Heart right ventricle (tissue), 16 donors: Measurements from ENCODE around the gene SPEN. TPM values are rescaled to one million over a fixed set of nuclear protein-coding genes. Genes with fewer than 3 reads are reported as not detected.

Experiments
- ATAC-seq, 8 donors: fragments of 200-7000 bp; cut with Tn5 transposase; one replicate each; pipeline ENCODE4 v1.9.1; 2020; ENCODE audit warnings: mild to moderate bottlenecking in 8 of 8, moderate library complexity in 8 of 8, moderate number of reproducible peaks in 1 of 8
- DNase-seq, 2 donors: peaks; one replicate each; pipeline ENCODE4 v3.0.0-alpha.2; 2020
- H3K27ac ChIP-seq, 10 donors: fragments of 200-600 bp; sonication (generic) in 2 of 10; one replicate each; pipeline versions ENCODE4 v1.5.0 to v1.8.0; 2020 to 2022; ENCODE audit warnings: mild to moderate bottlenecking in 3 of 10
- H3K27me3 ChIP-seq, 7 donors: fragments of 200-600 bp; one replicate each; pipeline ENCODE4 v1.8.0; 2021 to 2022; ENCODE audit warnings: mild to moderate bottlenecking in 2 of 7
- H3K36me3 ChIP-seq, 9 donors: fragments of 200-600 bp; sonication (generic) in 1 of 9; one replicate each; pipeline versions ENCODE4 v1.5.0 to v1.8.0; 2020 to 2022; ENCODE audit warnings: mild to moderate bottlenecking in 2 of 9
- H3K4me1 ChIP-seq, 9 donors: fragments of 200-600 bp; sonication (generic) in 1 of 9; one replicate each; pipeline versions ENCODE4 v1.5.0 to v1.8.0; 2020 to 2022; ENCODE audit warnings: mild to moderate bottlenecking in 4 of 9
- H3K4me3 ChIP-seq, 10 donors: fragments of 200-600 bp; sonication (generic) in 2 of 10; one replicate each; pipeline versions ENCODE4 v1.5.0 to v1.8.0; 2020 to 2022; ENCODE audit warnings: mild to moderate bottlenecking in 7 of 10, moderate library complexity in 2 of 10
- H3K9me3 ChIP-seq, 11 donors: fragments of 200-600 bp in 10 of 11; sonication (generic) in 2 of 11; one replicate each; pipeline versions ENCODE4 v1.5.0 to v1.8.0; 2013 to 2022; ENCODE audit warnings: mild to moderate bottlenecking in 2 of 11, control low read depth in 1 of 11, moderate library complexity in 1 of 11
- WGBS, 2 donors: extraction: QIAGEN DNeasy Blood & Tissue Kit; methylation state at CpG; one replicate each; pipeline ENCODE4 v1.1.7; 2013; ENCODE audit warnings: inconsistent platforms in 1 of 2; 5-methylcytosine and 5-hydroxymethylcytosine counted together
- intact Hi-C, 10 donors: fragments of 100-400 bp; cut with DNase I; formaldehyde crosslinking; loops; one replicate each; pipeline versions ENCODE4 v1.11.1 to v1.14.2; 2022
- polyA plus RNA-seq, 2 donors: library from polyadenylated mRNA; stranded (reverse); fragments of 200-250 nt; gene quantifications; one replicate each; pipeline ENCODE4 v1.2.3, GENCODE V29; 2013
- total RNA-seq, 10 donors: library from RNA; stranded (reverse); fragmentation: NEBNext Ultra II Directional in 3 of 10; extraction: Animal tissue kit (Norgen Biotek cat#: 25700) in 3 of 10; gene quantifications; one replicate each; pipeline versions ENCODE4 v1.2.1 to v1.2.4, GENCODE V29; 2021 to 2023
- TF ChIP-seq, protein P1 (sequence below), 9 donors: fragments of 200-600 bp; sonication (generic) in 2 of 9; IDR thresholded peaks; one replicate each; pipeline versions ENCODE4 v1.5.0 to v1.8.0; 2021 to 2022; ENCODE audit warnings: antibody characterized with exemption in 9 of 9, mild to moderate bottlenecking in 5 of 9, moderate library complexity in 1 of 9
- donor health status: Arrhythmogenic right ventricular cardiomyopathy.
- donor health status: ischemic (EF 13 %, LVEDD 7.1; RV severe dilation, severe dysfunction).
- donor health status: healthy with polysubstance abuse.
- donor health status: DM: no; HTN: yes; CAD: no.
- donor health status: DM: no; HTN: no; CAD: no.
- donor health status: ischemic (EF 25% LVEDD 6.9; RV normal size, moderate dysfunction).
- donor health status: ischemic (EF 25% LVEDD 5.7; RV mildly dilated, moderate dysfunction).
- donor health status: healthy.
- donor health status: DM: yes; HTN: yes; CAD: no.
- donor health status: Ischemic cardiomyopathy.
- donor health status: ischemic (EF 35%, LVEDD 5.7; RV mildly dilated, moderate dysfunction).
- donor health status: nonischemic (EF 11% LVEDD 7.7; RV severe dilation, severe dysfunction).
- donor health status: DM: yes; HTN: yes; CAD: no.
- donor health status: PGD.
- donor health status: ischemic (EF 29% LVEDD 5.4; RV normal size, mild dysfunction).
- donor health status: nonischemic (EF 23%, LVEDD 6.1; RV moderate dilation, normal function).

The SPEN gene
- total and polyA plus RNA-seq, 12 donors = 11.2 to 34.4 (median 27.1) TPM

GRCh38 chr1:15928971-15929965, 81.8 kb downstream of the SPEN start:
- no peak overlapping the region for H3K27ac ChIP-seq
- WGBS, 2 donors = 96 to 97% methylated on average over 17 of the region's 17 CpGs

GRCh38 chr1:15931401-15931800, 83.9 kb downstream of the SPEN start:
- H3K27ac ChIP-seq = no peak overlapping the region
- intact Hi-C loops = no loop called here
- WGBS, 2 donors = 84 to 89% methylated on average over 11 of the region's 11 CpGs
- no peak for DNase-seq
- no peaks in the 10 kb centered on the region for H3K9me3 ChIP-seq
- no peak for ATAC-seq
- no peaks in the 10 kb centered on the region for H3K4me1 ChIP-seq
- peaks cover 0 to 100% (median 79%) of the 10 kb centered on the region in 9 donors for H3K36me3 ChIP-seq
- H3K4me3 ChIP-seq = no peak overlapping the region
- no peaks in the 10 kb centered on the region for H3K27me3 ChIP-seq
- TF ChIP-seq, protein P1, sequence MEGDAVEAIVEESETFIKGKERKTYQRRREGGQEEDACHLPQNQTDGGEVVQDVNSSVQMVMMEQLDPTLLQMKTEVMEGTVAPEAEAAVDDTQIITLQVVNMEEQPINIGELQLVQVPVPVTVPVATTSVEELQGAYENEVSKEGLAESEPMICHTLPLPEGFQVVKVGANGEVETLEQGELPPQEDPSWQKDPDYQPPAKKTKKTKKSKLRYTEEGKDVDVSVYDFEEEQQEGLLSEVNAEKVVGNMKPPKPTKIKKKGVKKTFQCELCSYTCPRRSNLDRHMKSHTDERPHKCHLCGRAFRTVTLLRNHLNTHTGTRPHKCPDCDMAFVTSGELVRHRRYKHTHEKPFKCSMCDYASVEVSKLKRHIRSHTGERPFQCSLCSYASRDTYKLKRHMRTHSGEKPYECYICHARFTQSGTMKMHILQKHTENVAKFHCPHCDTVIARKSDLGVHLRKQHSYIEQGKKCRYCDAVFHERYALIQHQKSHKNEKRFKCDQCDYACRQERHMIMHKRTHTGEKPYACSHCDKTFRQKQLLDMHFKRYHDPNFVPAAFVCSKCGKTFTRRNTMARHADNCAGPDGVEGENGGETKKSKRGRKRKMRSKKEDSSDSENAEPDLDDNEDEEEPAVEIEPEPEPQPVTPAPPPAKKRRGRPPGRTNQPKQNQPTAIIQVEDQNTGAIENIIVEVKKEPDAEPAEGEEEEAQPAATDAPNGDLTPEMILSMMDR (IDR thresholded peaks at IDR 0.05) = no peak

More at GRCh38 chr1:15928971-15929965, 81.8 kb downstream of the SPEN start:
- TF ChIP-seq, protein P1 (IDR thresholded peaks at IDR 0.05) = no peak
- Histone ChIP-seq H3K4me1 (peaks cover 0 to 4% (median 0%) of the 10 kb centered on the region in 9 donors), H3K27me3 (no peaks in the 10 kb centered on the region), H3K36me3 (peaks cover 0 to 100% (median 73%) of the 10 kb centered on the region in 9 donors), H3K9me3 (no peaks in the 10 kb centered on the region), H3K4me3 (no peak overlapping the region)
- DNase-seq (no peak), ATAC-seq (no peak)
- intact Hi-C loops = loop anchor here in 2 of 10 donors (10.0 kb wide), 1 partner anchor 114 kb away; no protein-coding TSS in a partner anchor

- H3K27ac ChIP-seq = no peak overlapping the region
- H3K4me1 ChIP-seq = peaks cover 0 to under 1% (median 0%) of the 10 kb centered on the region in 9 donors
- no peak for DNase-seq
- H3K27me3 ChIP-seq = no peaks in the 10 kb centered on the region
- no peak for ATAC-seq
- intact Hi-C loops = no loop called here
- TF ChIP-seq, protein P1 (IDR thresholded peaks at IDR 0.05) = no peak
- H3K9me3 ChIP-seq = no peaks in the 10 kb centered on the region
- 97 to 98% methylated on average over 19 of the region's 19 CpGs for WGBS, 2 donors
- H3K36me3 ChIP-seq = peaks cover 0 to 100% (median 83%) of the 10 kb centered on the region in 9 donors
- no peak overlapping the region for H3K4me3 ChIP-seq
Observed at GRCh38 chr1:15931884-15932283, 84.4 kb downstream of the SPEN start.

DNA sequence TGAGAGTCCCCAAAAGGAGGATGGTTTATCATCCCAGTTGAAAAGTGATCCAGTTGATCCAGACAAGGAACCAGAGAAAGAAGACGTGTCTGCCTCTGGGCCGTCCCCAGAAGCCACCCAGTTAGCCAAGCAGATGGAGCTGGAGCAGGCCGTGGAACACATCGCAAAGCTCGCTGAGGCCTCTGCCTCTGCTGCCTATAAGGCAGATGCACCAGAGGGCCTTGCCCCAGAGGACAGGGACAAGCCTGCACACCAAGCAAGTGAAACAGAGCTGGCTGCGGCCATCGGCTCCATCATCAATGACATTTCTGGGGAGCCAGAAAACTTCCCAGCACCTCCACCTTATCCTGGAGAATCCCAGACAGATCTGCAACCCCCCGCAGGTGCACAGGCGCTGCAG, 85.1 kb downstream of the SPEN start:
- TF ChIP-seq, protein P1 (IDR thresholded peaks at IDR 0.05) = no peak
- 94 to 95% methylated on average over 9 of the region's 9 CpGs for WGBS, 2 donors
- ATAC-seq (no peak), DNase-seq (no peak)
- Histone ChIP-seq H3K27me3 (no peaks in the 10 kb centered on the region), H3K4me1 (peaks cover 0 to 8% (median 0%) of the 10 kb centered on the region in 9 donors), H3K9me3 (no peaks in the 10 kb centered on the region), H3K36me3 (peaks cover 0 to 100% (median 86%) of the 10 kb centered on the region in 9 donors), H3K27ac (no peak overlapping the region), H3K4me3 (no peak overlapping the region)
- intact Hi-C loops = no loop called here
